Measurements from ENCODE around the gene PHIP. TPM values are rescaled to one million over a fixed set of nuclear protein-coding genes. Genes with fewer than 3 reads are reported as not detected.

Gene PHIP
- total and polyA plus RNA-seq, 9 of the 15 experiments (the other 6 are each of a cell fraction or from before 2014, with no cell fraction given), result 8.1 to 36.3 (median 16.5) TPM

- TF ChIP-seq, protein P1, sequence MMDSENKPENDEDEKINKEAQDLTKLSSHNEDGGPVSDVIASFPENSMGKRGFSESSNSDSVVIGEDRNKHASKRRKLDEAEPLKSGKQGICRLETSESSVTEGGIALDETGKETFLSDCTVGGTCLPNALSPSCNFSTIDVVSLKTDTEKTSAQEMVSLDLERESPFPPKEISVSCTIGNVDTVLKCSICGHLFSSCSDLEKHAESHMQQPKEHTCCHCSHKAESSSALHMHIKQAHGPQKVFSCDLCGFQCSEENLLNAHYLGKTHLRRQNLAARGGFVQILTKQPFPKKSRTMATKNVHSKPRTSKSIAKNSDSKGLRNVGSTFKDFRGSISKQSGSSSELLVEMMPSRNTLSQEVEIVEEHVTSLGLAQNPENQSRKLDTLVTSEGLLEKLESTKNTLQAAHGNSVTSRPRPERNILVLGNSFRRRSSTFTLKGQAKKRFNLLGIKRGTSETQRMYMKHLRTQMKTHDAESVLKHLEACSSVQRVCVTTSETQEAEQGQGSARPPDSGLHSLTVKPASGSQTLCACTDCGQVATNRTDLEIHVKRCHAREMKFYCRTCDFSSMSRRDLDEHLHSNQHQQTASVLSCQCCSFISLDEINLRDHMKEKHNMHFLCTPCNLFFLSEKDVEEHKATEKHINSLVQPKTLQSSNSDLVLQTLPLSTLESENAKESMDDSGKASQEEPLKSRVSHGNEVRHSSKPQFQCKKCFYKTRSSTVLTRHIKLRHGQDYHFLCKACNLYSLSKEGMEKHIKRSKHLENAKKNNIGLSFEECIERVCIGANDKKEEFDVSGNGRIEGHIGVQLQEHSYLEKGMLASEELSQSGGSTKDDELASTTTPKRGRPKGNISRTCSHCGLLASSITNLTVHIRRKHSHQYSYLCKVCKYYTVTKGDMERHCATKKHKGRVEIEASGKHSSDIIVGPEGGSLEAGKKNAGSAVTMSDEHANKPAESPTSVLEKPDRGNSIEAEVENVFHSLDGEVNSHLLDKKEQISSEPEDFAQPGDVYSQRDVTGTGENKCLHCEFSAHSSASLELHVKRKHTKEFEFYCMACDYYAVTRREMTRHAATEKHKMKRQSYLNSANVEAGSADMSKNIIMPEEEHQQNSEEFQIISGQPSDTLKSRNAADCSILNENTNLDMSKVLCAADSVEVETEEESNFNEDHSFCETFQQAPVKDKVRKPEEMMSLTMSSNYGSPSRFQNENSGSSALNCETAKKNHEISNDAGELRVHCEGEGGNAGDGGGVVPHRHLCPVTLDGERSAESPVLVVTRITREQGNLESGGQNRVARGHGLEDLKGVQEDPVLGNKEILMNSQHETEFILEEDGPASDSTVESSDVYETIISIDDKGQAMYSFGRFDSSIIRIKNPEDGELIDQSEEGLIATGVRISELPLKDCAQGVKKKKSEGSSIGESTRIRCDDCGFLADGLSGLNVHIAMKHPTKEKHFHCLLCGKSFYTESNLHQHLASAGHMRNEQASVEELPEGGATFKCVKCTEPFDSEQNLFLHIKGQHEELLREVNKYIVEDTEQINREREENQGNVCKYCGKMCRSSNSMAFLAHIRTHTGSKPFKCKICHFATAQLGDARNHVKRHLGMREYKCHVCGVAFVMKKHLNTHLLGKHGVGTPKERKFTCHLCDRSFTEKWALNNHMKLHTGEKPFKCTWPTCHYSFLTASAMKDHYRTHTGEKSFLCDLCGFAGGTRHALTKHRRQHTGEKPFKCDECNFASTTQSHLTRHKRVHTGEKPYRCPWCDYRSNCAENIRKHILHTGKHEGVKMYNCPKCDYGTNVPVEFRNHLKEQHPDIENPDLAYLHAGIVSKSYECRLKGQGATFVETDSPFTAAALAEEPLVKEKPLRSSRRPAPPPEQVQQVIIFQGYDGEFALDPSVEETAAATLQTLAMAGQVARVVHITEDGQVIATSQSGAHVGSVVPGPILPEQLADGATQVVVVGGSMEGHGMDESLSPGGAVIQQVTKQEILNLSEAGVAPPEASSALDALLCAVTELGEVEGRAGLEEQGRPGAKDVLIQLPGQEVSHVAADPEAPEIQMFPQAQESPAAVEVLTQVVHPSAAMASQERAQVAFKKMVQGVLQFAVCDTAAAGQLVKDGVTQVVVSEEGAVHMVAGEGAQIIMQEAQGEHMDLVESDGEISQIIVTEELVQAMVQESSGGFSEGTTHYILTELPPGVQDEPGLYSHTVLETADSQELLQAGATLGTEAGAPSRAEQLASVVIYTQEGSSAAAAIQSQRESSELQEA (IDR thresholded peaks at IDR 0.05; ENCODE audit: low read depth), result no peak
- TF ChIP-seq E2F4 (CRISPR knock-in tag; IDR thresholded peaks at IDR 0.05; ENCODE audit: low read depth), result no peak
- no peak for TF ChIP-seq SLC30A9 (CRISPR knock-in tag; IDR thresholded peaks at IDR 0.05)
- no peak for TF ChIP-seq MEF2A (IDR thresholded peaks at IDR 0.05; ENCODE audit: control insufficient read depth, low read depth, low read length)
- TF ChIP-seq BRD4 (IDR thresholded peaks at IDR 0.05), result no peak
- TF ChIP-seq, protein P2, sequence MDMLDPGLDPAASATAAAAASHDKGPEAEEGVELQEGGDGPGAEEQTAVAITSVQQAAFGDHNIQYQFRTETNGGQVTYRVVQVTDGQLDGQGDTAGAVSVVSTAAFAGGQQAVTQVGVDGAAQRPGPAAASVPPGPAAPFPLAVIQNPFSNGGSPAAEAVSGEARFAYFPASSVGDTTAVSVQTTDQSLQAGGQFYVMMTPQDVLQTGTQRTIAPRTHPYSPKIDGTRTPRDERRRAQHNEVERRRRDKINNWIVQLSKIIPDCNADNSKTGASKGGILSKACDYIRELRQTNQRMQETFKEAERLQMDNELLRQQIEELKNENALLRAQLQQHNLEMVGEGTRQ (CRISPR knock-in tag; IDR thresholded peaks at IDR 0.05), result no peak
- no peak for TF ChIP-seq STAT5A (IDR thresholded peaks at IDR 0.05; ENCODE audit: borderline replicate concordance, low read length)
- no peak for TF ChIP-seq MXI1 (IDR thresholded peaks at IDR 0.05; ENCODE audit: low read depth, low read length)
These were observed 82.1 kb downstream of the PHIP start (continued) for GRCh38 chr6:78995946-78996345.

Measured in K562 (cell line).